Stimulated activated naive CD8-positive, alpha-beta T cell treated with anti-CD3 and anti-CD28 coated beads, Interleukin-15, Interleukin-2, amounts not matched to agents 100 U/mL and 50 U/mL, for 24 hours (primary cell): ENCODE data around the gene FASTK.
"Not testable (repeated sequence)": the region's sequence is repeated elsewhere in the genome, so short reads cannot be mapped to it uniquely, and the experiment has no call there.

Experiments used
- ATAC-seq: fragments of 150-1000 bp; cut with Tn5 transposase; one replicate; pipeline ENCODE4 v1.10.0; 2021
- DNase-seq: peaks from one replicate; pipeline ENCODE4 v3.0.0; 2021

Gene FASTK

DNA sequence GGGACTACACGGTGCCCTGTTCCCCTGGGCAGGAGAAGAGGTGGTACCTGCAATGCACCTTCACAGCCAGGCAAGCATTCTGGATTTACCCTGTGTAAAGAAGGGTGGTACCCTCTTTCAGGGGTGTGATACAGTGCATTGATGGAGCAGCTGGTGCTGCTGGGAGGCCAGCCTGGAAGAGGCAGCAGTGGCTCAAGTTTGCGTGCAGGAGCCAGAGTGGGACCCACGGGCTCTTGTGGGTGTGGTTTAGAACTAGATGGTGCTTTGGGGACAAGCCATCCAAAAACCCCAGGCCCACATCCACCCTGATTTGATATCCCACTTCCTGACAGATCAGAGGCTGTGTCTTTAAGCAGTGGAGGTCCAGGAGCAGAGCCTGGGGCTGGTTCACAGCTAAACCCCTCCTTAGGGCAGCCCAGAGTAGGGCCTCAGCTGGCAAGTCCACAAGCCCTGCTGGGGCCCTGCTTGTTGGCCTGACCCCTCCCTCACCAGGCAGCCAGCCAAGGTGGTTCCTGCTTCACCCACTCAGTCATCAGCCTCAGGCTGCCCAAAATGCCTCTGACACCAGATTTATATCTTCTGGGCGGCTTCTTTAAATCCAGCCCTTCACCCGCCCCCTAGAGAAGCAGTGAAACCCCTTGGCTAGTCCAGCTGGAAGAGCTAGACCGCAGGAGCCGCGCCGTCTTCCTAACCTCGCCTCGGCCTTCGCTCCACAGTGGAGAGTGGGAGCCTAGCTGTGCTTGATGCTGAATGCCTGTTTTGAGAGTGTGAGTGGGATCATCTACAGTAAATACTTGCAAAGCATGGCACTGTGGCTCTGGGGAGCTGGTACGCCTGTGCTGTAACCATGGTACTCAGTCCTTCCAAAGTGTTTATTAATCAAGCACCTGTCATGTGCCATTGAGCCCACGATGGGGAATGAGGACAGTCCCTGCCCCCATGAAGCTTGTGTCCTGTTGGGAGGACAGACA lies 33.7 kb downstream of the FASTK start:
- no peak for ATAC-seq
- no peak for DNase-seq

DNA sequence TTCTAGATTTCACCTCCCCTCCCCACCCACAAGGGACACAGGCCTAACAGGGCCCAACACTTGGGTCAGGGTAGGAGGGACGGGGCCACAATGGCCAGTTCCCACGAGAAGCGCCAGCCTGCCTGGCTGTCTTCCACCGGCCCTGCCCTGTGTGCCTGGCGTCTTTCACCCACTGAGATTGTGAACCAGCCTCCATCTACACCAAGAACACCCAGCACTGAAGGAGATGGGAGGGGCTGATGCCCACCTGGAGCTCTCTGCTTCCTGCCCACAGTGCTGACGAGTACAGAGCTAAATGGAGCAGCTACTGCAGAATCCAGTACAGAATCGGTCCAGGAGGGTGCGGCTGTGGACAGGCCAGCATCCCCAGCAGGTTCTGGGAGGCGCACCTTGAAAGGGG lies 34.6 kb downstream of the FASTK start:
- no peak for ATAC-seq
- DNase-seq, result no peak

DNA sequence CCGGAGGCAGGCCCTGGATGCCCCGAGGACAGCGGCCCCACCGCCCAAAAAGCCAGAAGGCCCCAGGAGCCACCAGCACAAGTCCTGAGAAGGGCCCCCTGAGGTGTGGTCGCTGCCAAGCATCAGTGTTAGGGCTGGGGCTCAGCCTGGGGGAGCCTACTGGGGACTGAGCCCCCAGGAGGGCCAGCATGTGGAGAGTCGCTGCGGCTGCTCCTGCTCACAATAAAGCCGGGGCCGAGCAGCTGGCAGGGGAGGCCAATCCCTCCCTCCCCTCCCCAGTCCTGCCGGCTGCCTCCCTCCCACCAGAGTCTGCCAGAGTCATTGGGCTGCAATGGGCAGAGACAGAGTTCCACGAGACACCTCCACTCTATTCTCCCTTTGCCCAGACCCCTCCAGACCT lies 35.3 kb downstream of the FASTK start:
- ATAC-seq (no peak), DNase-seq (no peak)

DNA sequence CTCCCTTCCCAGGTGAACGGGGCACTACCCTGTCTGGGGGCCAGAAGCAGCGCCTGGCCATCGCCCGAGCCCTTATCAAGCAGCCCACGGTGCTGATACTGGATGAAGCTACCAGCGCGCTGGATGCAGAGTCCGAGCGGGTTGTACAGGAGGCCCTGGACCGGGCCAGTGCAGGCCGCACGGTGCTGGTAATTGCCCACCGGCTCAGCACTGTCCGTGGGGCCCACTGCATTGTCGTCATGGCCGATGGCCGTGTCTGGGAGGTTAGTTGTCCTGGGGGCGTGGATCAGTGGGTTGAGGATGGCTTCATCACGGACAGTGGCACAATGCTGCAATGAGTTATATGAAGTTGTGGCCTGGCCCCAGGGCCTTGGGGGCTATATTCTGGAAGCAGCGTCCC lies 36.6 kb downstream of the FASTK start:
- DNase-seq (no peak), ATAC-seq (no peak)

DNA sequence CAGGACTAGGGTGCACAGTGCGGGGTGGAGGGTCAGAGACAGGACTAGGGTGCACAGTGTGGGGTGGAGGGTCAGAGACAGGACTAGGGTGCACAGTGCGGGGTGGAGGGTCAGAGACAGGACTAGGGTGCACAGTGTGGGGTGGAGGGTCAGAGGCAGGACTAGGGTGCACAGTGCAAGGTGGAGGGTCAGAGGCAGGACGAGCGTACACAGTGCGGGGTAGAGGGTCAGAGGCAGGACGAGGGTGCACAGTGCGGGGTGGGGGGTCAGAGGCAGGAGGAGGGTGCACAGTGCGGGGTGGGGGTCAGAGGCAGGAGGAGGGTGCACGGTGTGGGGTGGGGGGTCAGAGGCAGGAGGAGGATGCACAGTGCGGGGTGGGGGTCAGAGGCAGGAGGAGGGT lies 37.2 kb downstream of the FASTK start:
- DNase-seq, ATAC-seq: not testable (repeated sequence)

DNA sequence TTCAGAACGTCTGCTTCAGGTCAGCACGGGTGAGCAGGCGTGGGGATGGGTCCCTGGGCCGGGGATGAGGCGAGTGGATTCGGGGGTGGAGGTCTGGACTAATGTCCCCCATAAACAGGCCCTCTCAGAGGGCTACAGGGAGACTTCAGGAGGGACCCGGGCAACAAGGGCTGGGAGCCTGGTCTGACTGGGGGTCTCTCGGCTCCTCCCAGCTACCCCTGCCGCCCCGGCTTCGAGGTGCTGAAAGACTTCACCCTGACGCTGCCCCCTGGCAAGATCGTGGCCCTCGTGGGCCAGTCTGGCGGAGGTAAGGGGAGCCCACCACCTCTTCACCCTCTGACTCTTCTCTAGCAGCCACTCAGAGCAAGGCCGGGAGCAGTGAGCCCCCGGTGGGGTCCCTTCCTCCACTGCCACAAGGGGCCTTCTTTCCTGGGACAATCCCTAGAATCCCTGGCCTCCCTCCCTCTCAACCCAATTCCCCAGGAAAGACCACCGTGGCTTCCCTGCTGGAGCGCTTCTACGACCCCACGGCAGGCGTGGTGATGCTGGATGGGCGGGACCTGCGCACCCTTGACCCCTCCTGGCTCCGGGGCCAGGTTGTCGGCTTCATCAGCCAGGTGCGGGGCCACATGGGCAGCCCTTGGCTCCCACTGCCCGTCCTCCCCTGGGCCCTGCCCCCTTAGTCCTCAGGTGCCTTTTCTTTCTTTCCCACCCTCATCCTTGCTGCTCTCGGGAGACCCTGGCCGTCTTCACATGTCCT lies 39.8 kb downstream of the FASTK start:
- ATAC-seq, result no peak
- no peak for DNase-seq

DNA sequence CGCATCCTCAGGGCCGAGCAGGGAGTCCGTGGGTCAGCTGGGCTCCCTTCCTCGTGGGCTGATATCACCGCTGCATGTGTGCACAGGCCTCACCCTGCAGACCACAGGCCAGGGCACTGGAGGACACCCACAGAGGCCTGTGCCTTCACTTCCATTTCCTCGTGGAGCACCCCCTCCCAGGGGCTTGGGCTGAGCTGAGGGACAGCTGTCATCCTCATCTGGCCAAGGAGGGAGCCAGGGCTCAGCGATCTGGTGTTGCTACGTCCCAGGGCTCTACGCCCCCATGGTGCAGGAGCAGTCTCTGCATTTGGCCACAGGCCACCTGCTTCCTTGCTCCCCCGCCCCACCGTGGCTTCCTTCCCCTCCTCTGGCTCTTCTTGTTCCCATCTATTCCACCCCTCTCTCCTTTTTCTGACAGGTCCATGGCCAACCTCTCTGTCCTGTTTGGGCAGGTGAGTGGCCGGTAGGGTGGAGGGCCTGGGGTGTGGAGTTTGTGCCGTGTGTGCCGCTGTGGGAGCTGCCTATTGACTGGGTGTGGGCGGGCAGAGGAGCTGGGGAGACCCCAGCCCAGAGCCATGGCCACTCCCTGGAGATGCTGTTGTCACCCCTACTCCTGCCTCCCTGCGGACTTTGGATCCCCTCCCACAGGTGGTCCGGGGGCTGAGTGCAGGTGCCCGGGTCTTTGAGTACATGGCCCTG lies 40.6 kb downstream of the FASTK start:
- ATAC-seq, result no peak
- DNase-seq, result no peak

DNA sequence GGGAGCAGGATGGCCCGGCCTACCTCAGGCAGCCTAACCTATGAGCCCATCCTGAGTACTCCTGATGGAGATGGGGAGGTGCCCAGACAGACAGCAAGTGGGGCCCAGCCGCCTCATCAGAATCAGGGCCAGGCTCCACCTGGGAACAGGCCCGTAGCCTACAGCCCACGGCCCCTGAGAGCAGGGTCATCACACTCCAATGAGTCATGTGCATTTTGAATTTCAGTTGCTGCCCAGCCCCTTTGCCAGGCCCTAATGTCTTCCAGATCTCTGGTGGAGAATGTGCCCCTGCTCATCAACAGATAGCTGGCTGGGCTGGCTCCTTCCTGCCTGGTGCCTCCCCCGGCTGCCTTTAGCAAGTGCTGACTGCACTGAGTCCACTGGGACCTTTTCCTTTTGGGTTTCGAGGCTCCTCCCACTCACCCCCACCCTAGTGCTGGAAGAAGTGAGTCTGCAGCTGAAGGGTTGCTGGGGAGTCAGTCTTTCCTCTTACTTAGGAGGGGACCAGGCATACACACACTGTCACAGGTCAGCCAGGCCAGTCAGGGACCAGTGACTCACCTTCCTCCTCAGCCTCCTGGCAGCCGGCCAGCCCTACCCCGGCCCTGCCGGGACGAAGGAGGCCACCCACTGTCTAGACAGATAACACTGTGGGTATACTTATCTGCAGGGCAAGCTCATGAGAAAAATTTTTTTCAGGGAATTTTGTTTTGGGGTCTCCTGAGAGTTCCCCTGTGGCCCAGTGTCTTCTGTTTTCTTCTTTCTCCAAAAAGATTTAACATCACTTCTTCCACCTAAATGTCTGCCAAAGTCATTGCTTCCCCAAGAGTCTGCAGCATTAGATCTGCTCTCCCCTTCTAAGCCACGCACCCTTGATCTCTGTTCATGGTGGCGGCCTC lies 41.4 kb downstream of the FASTK start:
- peak; percentile 89 for DNase-seq
- peak; percentile 95 for ATAC-seq

DNA sequence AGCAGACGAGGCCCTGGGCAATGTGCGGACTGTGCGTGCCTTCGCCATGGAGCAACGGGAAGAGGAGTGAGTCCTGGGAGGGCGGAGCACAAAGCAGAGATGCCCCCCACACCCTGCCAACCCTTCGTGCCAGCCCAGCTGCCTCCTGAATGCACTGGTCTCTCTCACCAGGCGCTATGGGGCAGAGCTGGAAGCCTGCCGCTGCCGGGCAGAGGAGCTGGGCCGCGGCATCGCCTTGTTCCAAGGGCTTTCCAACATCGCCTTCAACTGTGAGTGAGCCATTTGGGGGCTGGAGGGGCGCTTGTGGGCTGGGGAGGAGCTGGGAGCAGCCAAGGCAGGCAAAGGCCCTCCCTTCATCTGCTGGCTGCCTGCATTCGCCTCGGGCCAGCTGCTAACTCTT lies 44.7 kb downstream of the FASTK start:
- DNase-seq (no peak), ATAC-seq (no peak)

DNA sequence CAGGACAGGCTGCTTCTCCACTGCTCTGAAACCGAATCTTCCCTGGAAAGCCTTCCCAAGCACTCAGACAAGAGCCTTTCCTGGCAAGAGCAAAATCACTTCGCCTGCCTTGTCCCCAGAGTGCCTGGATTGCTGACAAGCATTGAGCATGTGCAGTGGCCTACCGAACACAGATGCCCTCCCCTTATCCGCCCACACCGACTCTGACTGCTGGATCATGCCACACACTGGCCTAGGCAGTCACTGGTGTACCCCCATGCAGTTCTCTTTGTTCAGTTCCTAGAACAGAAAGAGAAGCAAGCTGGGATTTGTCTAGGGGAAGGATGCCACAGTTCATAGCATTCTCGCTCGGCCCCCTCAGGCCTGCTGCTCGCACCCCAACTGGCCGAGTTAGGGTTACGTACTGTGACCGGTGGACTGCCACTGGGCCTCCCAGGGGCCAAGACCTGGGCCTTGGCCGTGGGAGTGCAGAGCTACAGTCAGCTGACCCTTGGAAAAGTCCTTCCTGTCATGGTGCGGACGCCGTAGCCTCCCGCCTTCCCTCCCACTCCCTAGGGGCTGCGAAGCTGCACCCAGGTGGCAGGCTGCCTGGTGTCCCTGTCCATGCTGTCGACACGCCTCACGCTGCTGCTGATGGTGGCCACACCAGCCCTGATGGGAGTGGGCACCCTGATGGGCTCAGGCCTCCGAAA lies 45.4 kb downstream of the FASTK start:
- DNase-seq (no peak), ATAC-seq (no peak)

DNA sequence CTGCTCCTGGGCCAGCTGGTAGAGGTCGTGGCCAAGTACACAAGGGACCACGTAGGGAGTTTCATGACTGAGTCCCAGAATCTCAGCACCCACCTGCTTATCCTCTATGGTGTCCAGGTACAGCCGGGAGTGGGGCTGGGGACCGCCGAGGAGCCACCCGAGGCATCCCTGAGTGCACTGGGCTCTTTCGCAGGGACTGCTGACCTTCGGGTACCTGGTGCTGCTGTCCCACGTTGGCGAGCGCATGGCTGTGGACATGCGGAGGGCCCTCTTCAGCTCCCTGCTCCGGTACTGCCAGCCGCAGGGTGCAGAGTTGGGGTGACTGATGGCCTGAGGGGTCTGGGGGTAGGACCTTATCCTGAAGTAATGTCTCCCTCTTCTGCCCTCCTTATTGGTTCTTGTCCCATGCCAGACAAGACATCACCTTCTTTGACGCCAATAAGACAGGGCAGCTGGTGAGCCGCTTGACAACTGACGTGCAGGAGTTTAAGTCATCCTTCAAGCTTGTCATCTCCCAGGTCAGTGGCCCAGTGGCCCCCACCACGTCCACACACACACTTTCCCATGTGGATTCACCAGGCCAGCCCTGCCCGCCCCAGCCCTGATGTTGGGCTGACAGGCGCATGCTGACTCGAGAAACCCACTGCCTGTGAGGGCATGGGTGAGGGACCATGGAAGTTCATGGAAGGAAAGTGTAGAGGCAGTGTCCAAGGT lies 46.1 kb downstream of the FASTK start:
- DNase-seq (no peak), ATAC-seq (no peak)

DNA sequence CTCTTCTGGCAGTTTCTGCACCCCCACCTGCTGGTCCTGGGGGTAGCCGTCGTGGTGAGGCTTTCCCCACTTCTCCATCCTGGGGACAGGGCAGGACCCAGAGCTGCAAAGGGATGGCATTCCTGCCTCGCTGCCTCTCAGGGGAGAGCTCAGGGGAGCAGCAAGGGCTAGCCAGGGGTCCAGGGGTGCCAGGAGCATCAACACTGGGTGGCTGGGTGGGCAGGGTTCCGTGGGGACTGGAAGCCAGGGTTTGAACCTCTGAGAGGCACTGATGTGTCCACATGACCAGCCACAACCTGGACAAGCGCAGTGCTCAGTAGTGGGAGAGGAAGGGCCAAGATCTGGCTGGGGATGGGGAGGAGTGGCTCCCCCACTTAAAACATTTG lies 46.8 kb downstream of the FASTK start:
- DNase-seq (no peak), ATAC-seq (no peak)

DNA sequence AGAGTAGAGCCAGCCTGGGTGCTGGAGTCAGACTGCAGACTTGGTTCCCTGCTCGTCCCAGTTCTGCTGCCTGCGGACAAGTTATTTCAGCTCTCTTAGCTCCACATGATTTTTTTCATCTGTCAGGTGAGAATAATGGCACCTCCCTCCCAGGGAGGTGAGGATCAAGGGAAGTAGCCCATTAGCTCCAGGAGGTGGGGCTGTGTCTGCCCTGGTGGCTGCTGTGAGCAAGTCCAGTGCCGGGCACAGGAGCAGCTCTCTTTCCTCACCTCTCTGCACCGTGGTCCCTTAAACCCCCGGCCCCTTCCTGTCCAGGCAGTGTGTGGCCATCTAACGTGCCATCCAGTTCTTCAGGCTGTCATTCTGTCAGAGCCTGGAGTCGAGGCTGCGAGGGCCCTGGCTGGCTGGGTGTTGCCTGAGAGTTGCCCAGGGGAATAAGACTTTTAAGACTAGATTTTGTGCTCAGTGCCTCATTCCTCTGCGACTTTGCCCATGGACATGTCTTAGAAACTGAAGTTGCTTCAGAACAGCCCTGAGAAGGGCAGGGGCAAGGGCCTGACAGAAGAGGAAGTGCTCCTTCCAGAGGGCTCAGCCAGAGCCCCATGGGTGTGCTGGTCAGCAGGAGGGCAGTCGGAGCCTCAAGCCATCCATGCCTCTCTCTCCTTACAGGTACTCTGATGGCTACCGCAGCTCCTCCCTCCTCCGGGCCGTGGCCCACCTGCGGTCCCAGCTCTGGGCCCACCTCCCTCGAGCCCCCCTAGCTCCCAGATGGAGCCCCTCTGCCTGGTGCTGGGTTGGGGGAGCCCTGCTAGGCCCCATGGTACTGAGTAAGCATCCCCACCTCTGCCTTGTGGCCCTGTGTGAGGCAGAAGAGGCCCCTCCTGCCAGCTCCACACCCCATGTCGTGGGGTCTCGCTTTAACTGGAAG lies 47.4 kb downstream of the FASTK start:
- ATAC-seq, result no peak

DNA sequence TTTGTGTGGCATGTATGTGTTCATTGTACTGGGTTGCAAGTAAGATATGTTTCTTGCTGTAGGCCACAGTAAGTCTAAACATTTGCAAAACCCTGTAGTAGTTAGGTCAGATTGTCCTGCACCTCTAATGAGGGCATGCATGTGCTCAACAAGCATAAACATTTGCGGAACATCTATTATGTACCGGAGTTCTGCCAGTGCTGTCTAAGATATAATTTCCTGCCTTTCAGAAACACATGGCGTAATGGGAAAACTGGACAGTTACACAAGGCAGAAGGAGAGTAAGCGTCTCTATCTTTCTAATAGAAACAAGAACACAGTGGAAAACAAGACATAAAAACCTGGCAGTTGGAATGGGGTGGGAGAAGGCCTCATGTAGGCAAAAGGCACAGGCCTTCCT lies 49.6 kb downstream of the FASTK start:
- DNase-seq (no peak), ATAC-seq (no peak)

More for the DNA sequence above, 47.4 kb downstream of the FASTK start:
- DNase-seq, result no peak

DNA sequence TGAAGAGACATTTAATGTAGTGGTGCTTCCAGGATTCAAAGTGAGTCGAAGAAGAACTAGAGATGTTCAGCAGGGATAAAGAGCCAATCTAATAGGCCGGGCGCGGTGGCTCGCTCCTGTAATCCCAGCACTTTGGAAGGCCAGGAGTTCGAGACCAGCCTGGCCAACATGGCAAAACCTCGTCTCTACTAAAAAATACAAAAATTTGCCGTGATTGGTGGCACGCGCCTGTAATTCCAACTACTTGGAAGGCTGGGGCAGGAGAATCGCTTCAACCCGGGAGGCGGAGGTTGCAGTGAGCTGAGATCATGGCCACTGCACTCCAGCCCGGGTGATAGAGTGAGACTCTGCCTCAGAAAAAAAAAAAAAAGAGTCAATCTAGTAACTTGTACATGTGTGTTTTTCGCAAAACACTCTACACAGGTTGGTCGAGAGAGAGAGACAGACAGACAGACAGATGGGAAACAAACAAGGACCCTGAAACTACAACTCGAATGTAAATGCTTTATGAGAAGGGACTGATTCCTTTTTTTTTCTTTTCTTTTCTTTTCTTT lies 51.6 kb downstream of the FASTK start:
- no peak for ATAC-seq
- DNase-seq, result no peak

DNA sequence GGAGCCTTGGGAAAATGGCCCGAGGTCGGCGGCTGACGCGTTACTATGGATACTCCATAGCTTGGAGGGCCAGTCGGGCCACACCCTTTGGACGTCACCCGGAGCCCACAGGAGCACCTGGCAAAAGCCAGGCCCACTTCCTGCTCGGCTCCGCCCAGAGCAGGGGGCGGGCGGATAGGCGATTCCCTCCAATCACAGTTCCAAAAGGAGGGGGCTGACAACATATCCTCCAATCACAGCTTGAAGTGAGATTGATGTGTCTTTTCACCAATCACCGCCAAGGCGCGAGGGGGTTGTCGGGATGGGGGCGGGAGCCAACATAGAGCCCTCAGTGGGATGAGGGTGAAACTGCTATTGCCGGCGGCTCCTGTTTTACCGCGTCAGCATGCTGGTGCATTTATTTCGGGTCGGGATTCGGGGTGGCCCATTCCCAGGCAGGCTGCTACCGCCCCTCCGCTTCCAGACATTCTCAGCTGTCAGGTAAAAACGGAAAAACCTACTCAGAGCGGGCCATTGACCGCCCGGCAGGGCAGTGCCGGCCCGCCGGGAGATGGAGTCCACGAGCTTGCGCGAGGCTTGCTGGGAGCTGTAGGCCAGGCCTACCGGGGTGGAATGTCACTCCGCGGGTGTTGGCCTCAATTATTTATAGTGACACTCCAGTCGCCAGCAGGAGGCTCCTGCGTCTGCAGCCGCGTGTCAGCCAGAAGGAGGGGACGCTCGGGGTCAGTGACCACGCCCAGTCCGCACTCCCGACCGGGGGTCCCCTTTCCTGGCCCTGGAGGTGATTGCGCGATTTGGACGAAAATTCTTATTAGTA lies 52.3 kb downstream of the FASTK start, which contains the start of gene ABCB8:
ABCB8 (plus strand) TSS at position 320 of the 817 bp plus-strand sequence; CDS start at position 386, 66 bp downstream.
- ATAC-seq (peak; percentile 93), DNase-seq (peak; percentile 97)

DNA sequence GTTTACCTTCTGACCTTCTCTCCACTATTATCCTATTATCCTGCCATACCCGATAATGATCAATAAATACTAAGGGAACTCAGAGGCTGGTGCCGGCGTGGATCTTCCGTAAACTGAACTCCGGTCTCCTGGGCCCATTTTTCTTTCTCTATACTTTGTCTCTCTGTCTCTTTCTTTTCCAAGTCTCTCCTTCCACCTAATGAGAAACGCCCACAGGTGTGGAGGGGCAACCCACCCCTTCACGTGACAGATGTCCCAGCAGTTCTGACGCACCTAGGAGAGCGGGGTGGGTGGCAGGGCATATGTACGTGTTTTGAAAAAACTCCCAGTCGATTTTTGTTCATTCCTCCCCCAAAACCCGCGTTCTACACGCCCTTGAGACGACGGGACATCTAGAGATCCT lies 52.9 kb downstream of the FASTK start:
- ATAC-seq, result peak; percentile 0
- DNase-seq, result not testable (repeated sequence)
